CD8-positive, alpha-beta memory T cell (primary cell): Measurements from ENCODE around the gene NEO1. TPM values are rescaled to one million over a fixed set of nuclear protein-coding genes. Genes with fewer than 3 reads are reported as not detected.

Source experiments
- CTCF ChIA-PET: fragments of 350-600 bp; sonication (Branson Sonifier 250); formaldehyde crosslinking; loops from one replicate; lab custom pipeline; 2021; ENCODE audit warnings: antibody characterized with exemption; lab: Charles Lee
- POLR2A ChIA-PET: fragments of 350-600 bp; sonication (Branson Sonifier 250); formaldehyde crosslinking; loops from one replicate; lab custom pipeline; 2021; ENCODE audit warnings: antibody characterized with exemption; lab: Charles Lee
- DNase-seq, 5 donors: peaks; one replicate each; pipeline versions ENCODE4 v3.0.0 to v3.0.0-alpha.2; 2020 to 2022; ENCODE audit warnings: mixed read lengths in 1 of 5
- H3K27ac ChIP-seq: one replicate; pipeline ENCODE4 v1.7.0; 2013; ENCODE audit warnings: low read depth, mild to moderate bottlenecking, low read length, moderate library complexity
- H3K27me3 ChIP-seq: 2 replicates; pipeline ENCODE4 v1.7.0; 2013; ENCODE audit warnings: low read length, mild to moderate bottlenecking; ENCODE audit not compliant: insufficient read depth, poor library complexity, severe bottlenecking
- H3K36me3 ChIP-seq: 2 replicates; pipeline ENCODE4 v1.7.0; 2013; ENCODE audit warnings: mild to moderate bottlenecking, low read length, moderate library complexity; ENCODE audit not compliant: insufficient read depth
- H3K4me1 ChIP-seq: 2 replicates; pipeline ENCODE4 v1.7.0; 2013; ENCODE audit warnings: mild to moderate bottlenecking, low read length, moderate library complexity; ENCODE audit not compliant: insufficient read depth
- H3K4me3 ChIP-seq: 2 replicates; pipeline ENCODE4 v1.7.0; 2013; ENCODE audit warnings: mild to moderate bottlenecking, low read length
- H3K9me3 ChIP-seq: 2 replicates; pipeline ENCODE4 v1.7.0; 2013; ENCODE audit warnings: mild to moderate bottlenecking, low read length
- H3K27ac Mint-ChIP-seq, 8 donors: one replicate each; pipeline ENCODE4 v1.8.0; 2020 to 2021; ENCODE audit warnings: mixed read lengths in 8 of 8, mild to moderate bottlenecking in 6 of 8, inconsistent platforms in 3 of 8, moderate library complexity in 3 of 8
- H3K27me3 Mint-ChIP-seq, 2 donors: one replicate each; pipeline ENCODE4 v1.8.0; 2020 to 2021; ENCODE audit warnings: mixed read lengths in 2 of 2, mild to moderate bottlenecking in 1 of 2, moderate library complexity in 1 of 2
- H3K36me3 Mint-ChIP-seq, 3 donors: one replicate each; pipeline ENCODE4 v1.8.0; 2020 to 2021; ENCODE audit warnings: mixed read lengths in 3 of 3, inconsistent platforms in 1 of 3, mild to moderate bottlenecking in 1 of 3
- H3K4me1 Mint-ChIP-seq, 3 donors: one replicate each; pipeline ENCODE4 v1.8.0; 2020 to 2021; ENCODE audit warnings: mixed read lengths in 3 of 3, inconsistent platforms in 1 of 3, mild to moderate bottlenecking in 1 of 3
- H3K4me3 Mint-ChIP-seq, 7 donors: one replicate each; pipeline ENCODE4 v1.8.0; 2020 to 2021; ENCODE audit warnings: mixed read lengths in 7 of 7, mild to moderate bottlenecking in 6 of 7, moderate library complexity in 4 of 7, inconsistent platforms in 2 of 7
- H3K9me3 Mint-ChIP-seq, 5 donors: one replicate each; pipeline ENCODE4 v1.8.0; 2020 to 2022; ENCODE audit warnings: mixed read lengths in 5 of 5, mild to moderate bottlenecking in 3 of 5, moderate library complexity in 2 of 5, inconsistent platforms in 1 of 5
- polyA plus RNA-seq: library from polyadenylated mRNA; unstranded; fragments of 300-500 nt; fragmentation: Illumina TruSeq; gene quantifications from one replicate; pipeline ENCODE4 v1.2.3, GENCODE V29; 2021
- total RNA-seq, 2 experiments: library from RNA; stranded (reverse); gene quantifications; one replicate each; pipeline ENCODE4 v1.2.3, GENCODE V29; 2021

Gene NEO1
- total and polyA plus RNA-seq, 3 experiments from 2014 or later: 3.9 to 9.1 (median 6.5) TPM

DNA sequence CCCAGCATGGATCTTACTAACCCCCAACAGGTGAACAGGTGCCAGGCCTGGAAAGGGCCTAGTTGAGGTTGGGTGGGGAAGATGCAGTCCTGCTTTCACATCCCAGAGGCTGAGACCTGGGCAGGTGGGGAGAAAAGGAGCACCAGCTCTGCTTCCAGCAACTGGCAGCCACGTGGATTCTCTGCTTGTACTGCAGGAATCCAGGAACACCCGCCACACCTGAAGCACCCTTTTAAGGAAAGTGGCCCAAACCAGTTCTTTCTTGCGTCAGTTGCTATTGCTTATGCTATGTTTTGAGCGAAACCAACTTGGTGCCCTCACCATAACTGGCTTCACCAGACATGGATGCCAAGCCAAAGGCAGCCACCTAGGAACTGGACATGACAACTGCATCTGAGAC lies 28.1 kb upstream of the NEO1 start:
- no peaks in the 10 kb centered on the region for H3K4me1 ChIP-seq
- H3K9me3 ChIP-seq: no peaks in the 10 kb centered on the region
- H3K27me3 Mint-ChIP-seq: peaks cover 26 to 58% of the 10 kb centered on the region in 2 donors
- ChIA-PET CTCF (no interaction called here), POLR2A (no interaction called here)
- H3K36me3 Mint-ChIP-seq: peaks cover 0 to 5% (median 0%) of the 10 kb centered on the region in 3 donors
- no peaks in the 10 kb centered on the region for H3K9me3 Mint-ChIP-seq
- H3K4me3 Mint-ChIP-seq: no peak overlapping the region
- H3K4me3 ChIP-seq: no peak overlapping the region
- H3K27me3 ChIP-seq: peaks cover 3% of the 10 kb centered on the region
- H3K4me1 Mint-ChIP-seq: no peaks in the 10 kb centered on the region
- DNase-seq: no peak
- no peaks in the 10 kb centered on the region for H3K36me3 ChIP-seq
- H3K27ac Mint-ChIP-seq: no peak overlapping the region
- H3K27ac ChIP-seq: no peak overlapping the region

DNA sequence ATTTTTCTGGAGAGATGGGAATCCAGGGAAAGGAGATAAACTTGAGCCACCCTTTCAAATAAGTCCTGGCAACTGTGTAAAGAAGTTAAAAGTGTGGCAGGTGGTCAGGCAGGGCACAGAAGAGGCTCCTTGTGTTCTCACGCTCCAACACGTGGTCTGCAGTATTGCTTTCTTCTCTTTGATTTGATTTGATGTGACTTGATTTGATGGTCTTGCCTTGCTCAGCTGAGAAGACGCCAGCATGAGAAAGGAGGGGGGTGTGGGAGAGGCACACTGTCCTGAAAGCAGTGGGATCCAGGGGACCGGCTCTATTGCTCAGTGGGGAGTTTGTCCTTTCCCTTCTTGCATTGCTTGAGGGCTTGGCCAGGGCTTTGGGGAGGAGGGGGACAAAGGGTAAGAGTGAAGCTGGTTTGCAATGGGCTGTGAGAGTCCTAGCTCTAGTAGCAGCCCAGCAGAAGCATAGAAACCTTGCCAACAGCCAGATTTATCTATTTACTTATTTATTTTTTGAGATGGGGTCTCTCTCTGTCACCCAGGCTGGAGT lies 25.7 kb upstream of the NEO1 start:
- Mint-ChIP-seq H3K4me1 (no peaks in the 10 kb centered on the region), H3K27me3 (peaks cover 18 to 61% of the 10 kb centered on the region in 2 donors), H3K36me3 (peaks cover 0 to 5% (median 0%) of the 10 kb centered on the region in 3 donors), H3K4me3 (no peak overlapping the region), H3K27ac (no peak overlapping the region), H3K9me3 (no peaks in the 10 kb centered on the region)
- H3K4me1 ChIP-seq: no peaks in the 10 kb centered on the region
- no peak overlapping the region for H3K4me3 ChIP-seq
- H3K9me3 ChIP-seq: no peaks in the 10 kb centered on the region
- peaks cover 3% of the 10 kb centered on the region for H3K27me3 ChIP-seq
- CTCF ChIA-PET: no interaction called here
- POLR2A ChIA-PET: interaction anchor here (0.6 kb wide), 1 partner anchor 645 kb away, joined by 8 read pairs; no protein-coding TSS in a partner anchor
- H3K27ac ChIP-seq: no peak overlapping the region
- no peak for DNase-seq
- no peaks in the 10 kb centered on the region for H3K36me3 ChIP-seq

DNA sequence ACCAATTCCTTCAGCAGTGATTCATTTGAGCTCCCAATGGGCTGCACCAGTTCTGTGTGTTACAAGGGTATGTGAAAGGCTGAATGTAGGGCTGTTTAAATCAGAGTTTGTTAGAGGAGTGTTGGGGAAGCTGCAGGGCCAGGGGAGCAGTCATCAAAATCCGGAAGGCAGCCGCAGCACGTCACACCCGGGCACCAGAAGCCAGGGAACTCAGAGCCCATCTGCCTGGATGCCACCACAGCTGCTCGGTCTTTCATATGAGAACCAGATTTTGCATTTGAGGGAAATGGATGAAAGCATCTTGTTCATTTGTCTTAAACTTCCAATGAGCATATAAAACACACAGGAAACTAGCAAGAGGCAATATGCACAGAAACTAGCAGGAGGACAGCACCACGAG lies 24.2 kb upstream of the NEO1 start:
- ChIA-PET POLR2A (no interaction called here), CTCF (no interaction called here)
- Histone ChIP-seq H3K4me3 (no peak overlapping the region), H3K9me3 (no peaks in the 10 kb centered on the region), H3K27ac (no peak overlapping the region), H3K27me3 (no peaks in the 10 kb centered on the region), H3K36me3 (no peaks in the 10 kb centered on the region), H3K4me1 (no peaks in the 10 kb centered on the region)
- Mint-ChIP-seq H3K4me1 (no peaks in the 10 kb centered on the region), H3K9me3 (no peaks in the 10 kb centered on the region), H3K36me3 (peaks cover 0 to 5% (median 0%) of the 10 kb centered on the region in 3 donors), H3K4me3 (no peak overlapping the region), H3K27ac (no peak overlapping the region), H3K27me3 (peaks cover 14 to 58% of the 10 kb centered on the region in 2 donors)
- DNase-seq: no peak

DNA sequence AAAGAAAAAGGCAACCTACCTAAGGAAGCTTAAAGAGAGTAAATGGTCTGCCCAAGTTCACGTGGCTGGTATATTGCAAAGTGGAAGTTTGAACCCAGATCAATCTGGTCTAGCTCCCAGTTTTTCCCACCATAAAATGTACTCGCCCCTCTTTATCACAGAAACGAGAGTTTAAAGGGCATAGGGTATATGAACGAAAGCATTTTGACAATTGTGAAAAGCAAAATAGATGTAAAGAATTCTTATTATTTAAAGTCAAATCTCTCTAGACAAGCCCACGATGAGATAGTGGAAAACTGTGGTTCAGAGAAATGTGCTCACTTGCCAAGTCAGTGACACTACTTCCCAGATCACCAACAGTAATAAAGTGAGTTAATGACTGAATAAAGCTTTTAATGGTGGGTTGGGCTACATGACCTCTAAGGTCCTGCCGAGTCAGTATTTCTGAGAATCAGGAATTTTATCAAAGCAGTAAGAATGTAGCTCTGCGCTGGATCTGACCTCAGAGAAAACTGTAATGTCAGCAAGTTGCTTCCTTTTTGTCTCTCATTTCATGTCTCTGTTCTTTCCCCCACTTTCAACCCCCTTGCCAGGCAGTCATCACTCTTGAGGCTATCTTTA lies 23.3 kb upstream of the NEO1 start:
- no peak overlapping the region for H3K27ac ChIP-seq
- ChIA-PET POLR2A (no interaction called here), CTCF (no interaction called here)
- H3K36me3 ChIP-seq: no peaks in the 10 kb centered on the region
- peaks cover 0 to 5% (median 0%) of the 10 kb centered on the region in 3 donors for H3K36me3 Mint-ChIP-seq
- no peak overlapping the region for H3K27ac Mint-ChIP-seq
- no peaks in the 10 kb centered on the region for H3K4me1 ChIP-seq
- peaks cover 12 to 61% of the 10 kb centered on the region in 2 donors for H3K27me3 Mint-ChIP-seq
- DNase-seq: no peak
- H3K27me3 ChIP-seq: no peaks in the 10 kb centered on the region
- H3K9me3 Mint-ChIP-seq: no peaks in the 10 kb centered on the region
- H3K4me1 Mint-ChIP-seq: no peaks in the 10 kb centered on the region
- no peak overlapping the region for H3K4me3 ChIP-seq
- H3K4me3 Mint-ChIP-seq: no peak overlapping the region
- H3K9me3 ChIP-seq: no peaks in the 10 kb centered on the region

DNA sequence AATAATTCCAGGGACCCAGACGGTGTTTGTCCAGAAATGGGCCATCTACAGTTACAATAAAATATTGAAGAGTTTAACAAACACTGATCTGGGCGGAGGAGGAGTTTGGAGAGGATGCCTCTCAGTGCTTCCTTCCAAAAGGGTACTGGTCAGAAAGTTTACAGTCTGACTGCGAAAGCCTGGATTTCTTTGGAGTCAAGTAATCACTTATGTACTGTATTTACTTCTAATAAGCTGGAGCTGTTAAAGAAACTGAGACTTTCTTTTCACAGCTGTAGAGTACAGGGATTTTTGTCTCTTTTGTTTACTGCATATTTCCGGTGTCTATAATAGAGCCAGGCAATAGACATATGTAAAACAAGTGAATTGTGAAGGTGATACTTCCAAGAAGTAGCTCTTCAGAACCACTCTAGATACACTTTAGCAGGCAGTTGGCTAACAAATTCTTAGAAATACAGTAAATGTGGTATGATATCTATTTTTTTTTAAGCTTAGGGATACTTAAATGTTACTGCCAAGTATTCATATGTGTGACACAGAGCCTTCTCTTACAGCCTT lies 22.1 kb upstream of the NEO1 start:
- no peaks in the 10 kb centered on the region for H3K9me3 Mint-ChIP-seq
- no peak overlapping the region for H3K4me3 Mint-ChIP-seq
- no peak overlapping the region for H3K4me3 ChIP-seq
- H3K4me1 ChIP-seq: no peaks in the 10 kb centered on the region
- H3K27me3 ChIP-seq: no peaks in the 10 kb centered on the region
- no peaks in the 10 kb centered on the region for H3K36me3 ChIP-seq
- H3K27me3 Mint-ChIP-seq: peaks cover 14 to 62% of the 10 kb centered on the region in 2 donors
- no peak overlapping the region for H3K27ac Mint-ChIP-seq
- no peaks in the 10 kb centered on the region for H3K9me3 ChIP-seq
- peaks cover 0 to 5% (median 0%) of the 10 kb centered on the region in 3 donors for H3K36me3 Mint-ChIP-seq
- ChIA-PET POLR2A (no interaction called here), CTCF (no interaction called here)
- DNase-seq: no peak
- H3K27ac ChIP-seq: no peak overlapping the region
- no peaks in the 10 kb centered on the region for H3K4me1 Mint-ChIP-seq

DNA sequence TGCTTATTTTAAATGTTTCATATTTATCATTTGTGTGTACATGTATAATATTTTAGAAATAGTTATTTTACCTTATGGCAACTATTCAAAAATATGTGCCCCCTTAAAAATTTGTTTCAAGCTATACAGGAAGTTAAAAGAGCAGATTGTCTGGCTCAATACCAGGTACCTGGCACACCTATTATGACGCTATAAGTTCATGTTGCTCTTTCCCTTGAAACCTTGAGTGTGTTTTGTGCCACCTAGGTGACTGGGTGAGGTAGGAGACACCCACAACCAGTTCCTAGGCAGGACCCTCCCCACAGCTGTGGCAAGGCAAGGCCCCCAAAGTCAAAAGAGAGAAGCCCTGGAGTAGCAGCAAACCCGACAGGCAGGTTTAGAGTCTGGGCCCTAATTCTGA lies 20.6 kb upstream of the NEO1 start:
- H3K27ac Mint-ChIP-seq: no peak overlapping the region
- CTCF ChIA-PET: no interaction called here
- no peak overlapping the region for H3K4me3 Mint-ChIP-seq
- POLR2A ChIA-PET: no interaction called here
- H3K4me1 Mint-ChIP-seq: no peaks in the 10 kb centered on the region
- no peak overlapping the region for H3K4me3 ChIP-seq
- no peaks in the 10 kb centered on the region for H3K9me3 Mint-ChIP-seq
- peaks cover 13 to 56% of the 10 kb centered on the region in 2 donors for H3K27me3 Mint-ChIP-seq
- no peak for DNase-seq
- H3K4me1 ChIP-seq: no peaks in the 10 kb centered on the region
- H3K27ac ChIP-seq: no peak overlapping the region
- no peaks in the 10 kb centered on the region for H3K9me3 ChIP-seq
- H3K27me3 ChIP-seq: no peaks in the 10 kb centered on the region
- no peaks in the 10 kb centered on the region for H3K36me3 ChIP-seq
- H3K36me3 Mint-ChIP-seq: peaks cover 0 to under 1% (median 0%) of the 10 kb centered on the region in 3 donors

DNA sequence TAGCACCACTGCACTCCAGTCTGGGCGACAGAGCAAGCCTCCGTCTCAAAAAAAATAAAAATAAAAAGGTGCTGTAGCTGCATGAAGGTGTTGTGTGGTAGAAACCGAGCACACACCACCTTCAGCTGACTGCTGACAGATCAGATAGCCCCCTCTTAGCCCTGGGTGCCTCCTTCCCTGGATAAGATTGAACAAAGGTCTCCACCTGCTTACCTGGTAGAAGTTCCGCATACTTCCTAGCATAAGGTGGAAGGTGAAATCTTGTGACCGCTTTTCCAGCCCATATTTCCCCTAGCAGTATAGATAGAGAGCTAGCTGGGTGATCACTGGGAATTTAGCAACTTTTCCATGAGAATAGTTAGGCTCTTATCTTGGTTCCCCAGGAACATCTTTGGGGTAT lies 18.7 kb upstream of the NEO1 start:
- H3K9me3 Mint-ChIP-seq: no peaks in the 10 kb centered on the region

DNA sequence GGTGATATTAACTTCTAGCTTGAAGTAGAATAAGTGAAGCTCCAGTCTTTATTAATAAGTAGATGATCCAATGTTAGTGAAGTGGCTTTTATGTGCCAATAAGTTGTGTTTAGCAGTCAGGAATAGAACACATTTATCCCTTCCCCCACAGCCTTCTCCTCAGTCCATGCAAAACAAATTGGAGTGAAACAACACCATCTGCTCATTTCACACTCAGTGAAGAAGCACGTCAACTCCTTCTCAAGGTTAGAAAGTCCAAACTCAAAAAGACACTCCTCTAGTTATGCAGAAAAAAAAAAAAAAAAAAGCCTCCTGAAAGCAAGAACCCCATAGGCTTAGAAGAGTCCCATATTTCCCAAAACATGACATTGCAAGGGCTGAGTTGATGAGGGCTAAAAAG lies 18.0 kb upstream of the NEO1 start:
- Histone ChIP-seq H3K36me3 (no peaks in the 10 kb centered on the region), H3K27ac (no peak overlapping the region), H3K9me3 (no peaks in the 10 kb centered on the region), H3K27me3 (no peaks in the 10 kb centered on the region), H3K4me3 (no peak overlapping the region), H3K4me1 (no peaks in the 10 kb centered on the region)
- no peaks in the 10 kb centered on the region for H3K36me3 Mint-ChIP-seq
- H3K9me3 Mint-ChIP-seq: no peaks in the 10 kb centered on the region
- H3K4me3 Mint-ChIP-seq: no peak overlapping the region
- ChIA-PET CTCF (no interaction called here), POLR2A (interaction anchor here (0.5 kb wide), 1 partner anchor 473 kb away, joined by 3 read pairs; no protein-coding TSS in a partner anchor)
- H3K27me3 Mint-ChIP-seq: peaks cover 5 to 43% of the 10 kb centered on the region in 2 donors
- H3K4me1 Mint-ChIP-seq: no peaks in the 10 kb centered on the region
- no peak for DNase-seq
- H3K27ac Mint-ChIP-seq: no peak overlapping the region

More for the DNA sequence above, 18.7 kb upstream of the NEO1 start:
- Histone ChIP-seq H3K4me3 (no peak overlapping the region), H3K27ac (no peak overlapping the region), H3K9me3 (no peaks in the 10 kb centered on the region), H3K36me3 (no peaks in the 10 kb centered on the region), H3K27me3 (no peaks in the 10 kb centered on the region), H3K4me1 (no peaks in the 10 kb centered on the region)
- Mint-ChIP-seq H3K36me3 (no peaks in the 10 kb centered on the region), H3K27ac (no peak overlapping the region), H3K27me3 (peaks cover 6 to 48% of the 10 kb centered on the region in 2 donors), H3K4me3 (no peak overlapping the region), H3K4me1 (no peaks in the 10 kb centered on the region)
- POLR2A ChIA-PET: no interaction called here
- CTCF ChIA-PET: no interaction called here
- DNase-seq: no peak
